Measurements from ENCODE around the gene PLEKHJ1. TPM values are rescaled to one million over a fixed set of nuclear protein-coding genes. Genes with fewer than 3 reads are reported as not detected.

Gene PLEKHJ1
- total and polyA plus RNA-seq, 2 of the 8 experiments (the other 6 are each of a cell fraction or from before 2014, with no cell fraction given), result 135 to 187 TPM

- FAIRE-seq, result no peak
- Histone ChIP-seq H3K18ac (ENCODE audit: extremely low read depth, low read length) (no peak overlapping the region), H3K4ac (replicated peaks; ENCODE audit: insufficient read length, low read depth, low read length) (no peak overlapping the region), H3K14ac (ENCODE audit: insufficient read length) (no peak overlapping the region), H4K8ac (ENCODE audit: extremely low read depth, insufficient read depth, low read length) (no peak overlapping the region), H2BK15ac (ENCODE audit: low read length) (no peak overlapping the region), H3K27me3 (replicated peaks in 1 of 4; ENCODE audit: control insufficient read depth in 3 of 4, extremely low read depth in 1 of 4, insufficient read depth in 3 of 4, low read length in 3 of 4) (no peaks in the 10 kb centered on the region), H3K4me2 (ENCODE audit: insufficient read depth in 1 of 2, low read depth in 2 of 2, low read length in 2 of 2) (no peak overlapping the region), H3K4me1 (replicated peaks in 1 of 4; ENCODE audit: control insufficient read depth in 3 of 4, insufficient read depth in 4 of 4, low read length in 3 of 4) (no peaks in the 10 kb centered on the region), H2AFZ (ENCODE audit: low read length) (no peak overlapping the region), H3K9ac (replicated peaks in 1 of 4; ENCODE audit: extremely low read depth in 1 of 4, low read depth in 3 of 4, low read length in 3 of 4) (no peak overlapping the region), H3K36me3 (ENCODE audit: control insufficient read depth in 2 of 4, insufficient read depth in 4 of 4, low read length in 3 of 4) (peaks cover 0 to 15% (median 0%) of the 10 kb centered on the region in 4 experiments; a peak in 2 of 8 replicates), H3K9me3 (ENCODE audit: insufficient read depth in 2 of 2, low read depth in 1 of 2, low read length in 1 of 2) (peaks cover 4% of the 10 kb centered on the region in 2 experiments; a peak in 2 of 4 replicates), H2AK5ac (ENCODE audit: low read depth, low read length) (no peak overlapping the region), H2BK120ac (replicated peaks; ENCODE audit: low read depth, low read length) (no peak overlapping the region), H3K79me2 (ENCODE audit: control insufficient read depth in 1 of 2, insufficient read depth in 2 of 2, low read length in 2 of 2) (peaks cover 0 to 14% of the 10 kb centered on the region in 2 experiments; a peak in 2 of 4 replicates), H4K20me1 (replicated peaks in 1 of 2; ENCODE audit: control insufficient read depth in 1 of 2, insufficient read depth in 2 of 2, low read length in 2 of 2) (peaks cover 7 to 22% of the 10 kb centered on the region in 2 experiments), H4K91ac (replicated peaks; ENCODE audit: insufficient read length, low read length) (no peak overlapping the region), H3K56ac (replicated peaks; ENCODE audit: insufficient read length, low read depth, low read length) (no peak overlapping the region), H3K23me2 (ENCODE audit: low read depth, low read length) (no peaks in the 10 kb centered on the region), H2BK5ac (ENCODE audit: low read depth, low read length) (no peak overlapping the region), H3K79me1 (ENCODE audit: low read depth, low read length) (peaks cover 13% of the 10 kb centered on the region; the same call in 1 of the 2 replicates), H3K23ac (ENCODE audit: insufficient read length) (no peak overlapping the region), H3K27ac (ENCODE audit: low read depth, low read length) (no peak overlapping the region), H3K4me3 (ENCODE audit: extremely low read depth in 1 of 4, insufficient read depth in 2 of 4, low read depth in 3 of 4, low read length in 4 of 4) (no peak overlapping the region), H2BK12ac (ENCODE audit: low read depth, low read length) (no peak overlapping the region), H2BK20ac (ENCODE audit: low read length) (no peak overlapping the region), H4K5ac (ENCODE audit: insufficient read length, low read depth, low read length) (no peak overlapping the region)
- CTCF ChIA-PET (ENCODE audit: partially characterized antibody), result interaction anchor here (0.6 to 1.6 kb wide), 5 partner anchors 9 to 256 kb away, joined by 3 to 5 read pairs (median 4); no protein-coding TSS in a partner anchor
- 96% methylated on average over 15 of the region's 15 CpGs; no CpG with 5 or more reads in 1 of the 2 experiments for WGBS, 2 experiments (ENCODE audit: extremely low coverage in 1 of 2, insufficient coverage in 1 of 2, insufficient read length in 1 of 2, insufficient replicate concordance in 2 of 2, low coverage in 1 of 2, low lambda C conversion rate in 2 of 2, missing lambda C conversion rate in 1 of 2)
- TF ChIP-seq NANOG (IDR thresholded peaks at IDR 0.05; ENCODE audit: insufficient read depth, low read depth, low read length, poor library complexity, severe bottlenecking) (no peak), EZH2 (IDR thresholded peaks at IDR 0.05; ENCODE audit: low read depth, low read length, severe bottlenecking) (no peak), POLR2A (IDR thresholded peaks at IDR 0.05; ENCODE audit: control extremely low read depth in 1 of 2, low read depth in 2 of 2, low read length in 2 of 2) (no peak), RAD21 (IDR thresholded peaks at IDR 0.05 in 1 of 2, conservative IDR thresholded peaks at IDR 0.05 in 1 of 2; ENCODE audit: low read depth in 2 of 2, low read length in 2 of 2) (no peak), ZNF274 (IDR thresholded peaks at IDR 0.05; ENCODE audit: borderline replicate concordance, extremely low read depth, low read length) (no peak), TCF12 (IDR thresholded peaks at IDR 0.05; ENCODE audit: low read depth, low read length) (no peak), POLR2AphosphoS5 (IDR thresholded peaks at IDR 0.05; ENCODE audit: low read depth, low read length) (no peak)
- DNase-seq (ENCODE audit: low read depth in 1 of 2, low spot score in 2 of 2), result no peak
- POLR2A ChIA-PET (ENCODE audit: partially characterized antibody), result interaction anchor here (0.6 to 2.2 kb wide), 4 partner anchors 11 to 86 kb away, joined by 3 to 5 read pairs (median 4); no protein-coding TSS in a partner anchor
These were observed 33.8 kb downstream of the PLEKHJ1 start for GRCh38 chr19:2202366-2202765.
